Psoas muscle (tissue), 8 donors: ENCODE data around the gene IGFLR1. TPM values are rescaled to one million over a fixed set of nuclear protein-coding genes. Genes with fewer than 3 reads are reported as not detected.

Experiments
- ATAC-seq, 4 donors: fragments of 200-7000 bp; cut with Tn5 transposase; one replicate each; pipeline ENCODE4 v1.9.1; 2020; ENCODE audit warnings: moderate library complexity in 3 of 4, mild to moderate bottlenecking in 2 of 4
- DNase-seq, 2 donors: peaks; one replicate each; pipeline ENCODE4 v3.0.0-alpha.2; 2020
- H3K27ac ChIP-seq: fragments of 200-600 bp; one replicate; pipeline ENCODE4 v1.8.0; 2022
- H3K27me3 ChIP-seq, 3 donors: fragments of 200-600 bp in 1 of 3; one replicate each; pipeline versions ENCODE4 v1.6.1 to v1.8.0; 2013 to 2022; ENCODE audit warnings: low read length in 2 of 3, mild to moderate bottlenecking in 2 of 3, moderate library complexity in 1 of 3; ENCODE audit not compliant: insufficient read depth in 3 of 3
- H3K36me3 ChIP-seq, 2 donors: fragments of 200-600 bp in 1 of 2; one replicate each; pipeline versions ENCODE4 v1.6.1 to v1.8.0; 2013 to 2022; ENCODE audit warnings: low read depth in 1 of 2, mild to moderate bottlenecking in 1 of 2, moderate library complexity in 1 of 2; ENCODE audit not compliant: insufficient read depth in 1 of 2
- H3K4me1 ChIP-seq: fragments of 200-600 bp; one replicate; pipeline ENCODE4 v1.8.0; 2022
- H3K4me3 ChIP-seq: fragments of 200-600 bp; one replicate; pipeline ENCODE4 v1.8.0; 2022; ENCODE audit warnings: mild to moderate bottlenecking
- H3K9me3 ChIP-seq: fragments of 200-600 bp; one replicate; pipeline ENCODE4 v1.8.0; 2022
- CTCF ChIP-seq: fragments of 200-600 bp; IDR thresholded peaks from one replicate; pipeline ENCODE4 v1.8.0; 2022; ENCODE audit warnings: antibody characterized with exemption
- WGBS, 3 donors: extraction: QIAGEN DNeasy Blood & Tissue Kit; methylation state at CpG; one replicate each; pipeline versions ENCODE4 v1.1.6 to v1.1.7; 2013; 5-methylcytosine and 5-hydroxymethylcytosine counted together
- intact Hi-C, 2 donors: fragments of 100-400 bp; cut with DNase I; formaldehyde crosslinking; loops; one replicate each; pipeline versions ENCODE4 v1.11.0 to v1.14.2; 2022
- polyA plus RNA-seq, 3 donors: library from polyadenylated mRNA; stranded (reverse); fragments of 200-250 nt; gene quantifications; one replicate each; pipeline ENCODE4 v1.2.3, GENCODE V29; 2013
- total RNA-seq, 4 donors: library from RNA; stranded (reverse); fragmentation: NEBNext Ultra II Directional in 2 of 4; extraction: Animal tissue kit (Norgen Biotek cat#: 25700) in 2 of 4; gene quantifications; one replicate each; pipeline versions ENCODE4 v1.2.1 to v1.2.4, GENCODE V29; 2021 to 2023
- donor health status: healthy with polysubstance abuse.
- donor health status: DM: no; HTN: no; CAD: no; lungs with moderate emphysema.
- donor health status: Bipolar disorder and iron deficiency.
- donor health status: healthy.
- donor health status: DM: yes; HTN: yes; CAD: no.
- donor health status: DM: no; HTN: no; CAD: no.
- donor health status: DM: no; HTN: no; CAD: no.
- donor health status: DM: yes; HTN: yes; CAD: no.

IGFLR1 gene
- total and polyA plus RNA-seq, 7 donors: 2.0 to 12.4 (median 5.8) TPM

- DNase-seq: no peak
- no peak for TF ChIP-seq CTCF
- Histone ChIP-seq H3K36me3 (peaks cover 0 to 39% of the 10 kb centered on the region in 2 donors), H3K4me1 (peaks cover 7% of the 10 kb centered on the region), H3K27me3 (no peaks in the 10 kb centered on the region), H3K9me3 (no peaks in the 10 kb centered on the region), H3K27ac (no peak overlapping the region), H3K4me3 (no peak overlapping the region)
- WGBS, 3 donors: 76 to 93% (median 87%) methylated on average over 7 of the region's 7 CpGs
- intact Hi-C loops: no loop called here
- ATAC-seq: no peak
These were observed 35.7 kb upstream of the IGFLR1 start for GRCh38 chr19:35777961-35778360.

DNA sequence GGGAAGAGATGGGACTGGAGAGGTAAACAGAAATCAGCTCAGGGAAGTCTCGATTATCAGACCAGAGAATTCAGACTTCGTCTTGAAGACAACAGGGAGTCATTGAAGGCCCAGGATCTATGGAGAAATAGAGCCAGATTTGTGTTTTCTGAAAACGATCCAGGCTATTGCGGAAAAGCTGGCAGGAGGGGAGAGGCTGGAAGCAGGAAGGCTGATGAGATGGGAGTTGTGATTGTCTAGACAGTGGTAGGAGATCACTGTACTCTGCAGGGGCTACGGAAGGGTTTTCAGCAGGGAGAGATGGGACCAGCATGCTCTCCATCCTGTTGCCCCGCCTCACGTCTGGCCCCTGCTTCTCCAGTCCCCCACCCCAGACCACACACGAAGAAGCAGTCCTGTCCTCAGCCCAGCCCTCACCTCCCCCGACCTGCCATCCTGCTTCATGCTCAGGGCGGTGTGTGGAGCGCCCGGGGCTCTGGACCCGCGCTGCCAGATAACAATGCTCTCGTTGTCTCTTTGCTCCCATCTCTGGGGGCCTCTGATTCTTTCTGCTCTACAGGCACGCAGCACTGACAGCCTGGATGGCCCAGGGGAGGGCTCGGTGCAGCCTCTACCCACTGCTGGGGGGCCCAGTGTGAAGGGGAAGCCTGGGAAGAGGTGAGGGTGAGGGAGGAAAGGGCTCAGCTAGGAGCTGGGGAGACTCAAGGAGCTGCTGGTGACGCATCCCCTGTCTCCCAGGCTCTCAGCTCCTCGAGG, 35.0 kb upstream of the IGFLR1 start:
- Histone ChIP-seq H3K27me3 (no peaks in the 10 kb centered on the region), H3K9me3 (no peaks in the 10 kb centered on the region), H3K4me1 (peaks cover 7% of the 10 kb centered on the region), H3K4me3 (no peak overlapping the region), H3K27ac (no peak overlapping the region), H3K36me3 (peaks cover 0 to 32% of the 10 kb centered on the region in 2 donors)
- no peak for DNase-seq
- ATAC-seq: no peak
- intact Hi-C loops: no loop called here
- WGBS, 3 donors: 64 to 72% (median 69%) methylated on average over 16 to 19 of the region's 19 CpGs
- no peak for TF ChIP-seq CTCF

- intact Hi-C loops: no loop called here
- no peak for DNase-seq
- peaks cover 0 to 27% of the 10 kb centered on the region in 2 donors for H3K36me3 ChIP-seq
- TF ChIP-seq CTCF: no peak
- H3K27me3 ChIP-seq: no peaks in the 10 kb centered on the region
- peak overlapping the region; percentile 95 for H3K4me3 ChIP-seq
- ATAC-seq: no peak
- no peak overlapping the region for H3K27ac ChIP-seq
- peaks cover 7% of the 10 kb centered on the region for H3K4me1 ChIP-seq
- WGBS, 3 donors: 54 to 59% (median 56%) methylated on average over 13 of the region's 13 CpGs
- no peaks in the 10 kb centered on the region for H3K9me3 ChIP-seq
These were observed 34.0 kb upstream of the IGFLR1 start for GRCh38 chr19:35776102-35776788.

DNA sequence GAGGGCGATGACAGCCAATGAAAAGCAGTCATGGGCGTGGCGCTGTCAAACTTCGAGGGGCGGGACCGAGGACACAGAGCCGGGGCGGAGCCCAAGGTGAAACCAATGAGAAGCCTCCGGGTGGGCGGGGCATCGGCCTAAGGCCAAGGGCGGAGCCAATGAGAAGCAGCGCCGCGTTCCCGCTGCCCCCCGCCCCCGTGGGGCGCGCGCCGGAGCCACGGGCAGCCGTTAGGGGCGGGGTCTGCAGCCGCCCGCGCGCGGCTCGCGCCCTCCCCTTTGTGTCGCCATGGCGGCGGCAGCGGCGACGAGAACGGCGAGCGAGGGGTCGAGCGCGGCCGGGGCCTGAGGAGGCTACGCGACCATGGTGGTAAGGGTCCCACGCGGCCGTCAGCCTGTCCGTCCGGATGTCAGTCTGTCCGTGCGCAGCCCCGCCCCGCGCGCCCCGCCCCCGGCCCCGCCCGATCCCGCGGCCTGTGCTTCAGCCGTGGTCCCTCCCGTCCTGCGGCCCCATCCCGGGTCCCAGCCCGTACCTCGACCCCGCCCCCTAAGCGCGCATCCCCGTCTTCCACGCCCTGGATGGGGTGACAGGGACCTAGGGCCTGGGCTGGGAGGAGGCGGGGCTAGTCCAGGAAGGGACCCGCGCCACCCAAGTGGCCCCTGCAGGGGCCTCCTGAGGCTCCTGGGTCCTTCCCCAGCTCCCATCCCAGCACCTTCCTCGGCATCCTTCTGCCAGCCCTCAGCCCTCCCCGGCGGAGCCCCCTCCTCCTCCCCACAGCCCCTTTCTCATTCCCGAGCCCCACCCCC, 33.2 kb upstream of the IGFLR1 start, which contains the start of gene ARHGAP33:
Gene ARHGAP33, plus strand, starts transcription at position 267 of the 804 bp plus-strand sequence. Its CDS starts 95 bp downstream, at position 362.
- intact Hi-C loops: no loop called here
- Histone ChIP-seq H3K27me3 (no peaks in the 10 kb centered on the region), H3K27ac (peak within 1 kb of the TSS; percentile 30), H3K4me3 (peak within 1 kb of the TSS; percentile 95), H3K9me3 (no peaks in the 10 kb centered on the region), H3K36me3 (peaks cover 0 to 19% of the 10 kb centered on the region in 2 donors), H3K4me1 (peaks cover 7% of the 10 kb centered on the region)
- WGBS, 3 donors: 0 to 1% (median 0%) methylated on average over 42 to 82 of the region's 82 CpGs
- DNase-seq (peak; percentile 99 to 100), ATAC-seq (peak; percentile 98 to 100 (median 99))
- TF ChIP-seq CTCF: no peak
